ENCODE results near the gene MPRIP.
"Not testable (repeated sequence)": the region's sequence is repeated elsewhere in the genome, so short reads cannot be mapped to it uniquely, and the experiment has no call there.

DNA sequence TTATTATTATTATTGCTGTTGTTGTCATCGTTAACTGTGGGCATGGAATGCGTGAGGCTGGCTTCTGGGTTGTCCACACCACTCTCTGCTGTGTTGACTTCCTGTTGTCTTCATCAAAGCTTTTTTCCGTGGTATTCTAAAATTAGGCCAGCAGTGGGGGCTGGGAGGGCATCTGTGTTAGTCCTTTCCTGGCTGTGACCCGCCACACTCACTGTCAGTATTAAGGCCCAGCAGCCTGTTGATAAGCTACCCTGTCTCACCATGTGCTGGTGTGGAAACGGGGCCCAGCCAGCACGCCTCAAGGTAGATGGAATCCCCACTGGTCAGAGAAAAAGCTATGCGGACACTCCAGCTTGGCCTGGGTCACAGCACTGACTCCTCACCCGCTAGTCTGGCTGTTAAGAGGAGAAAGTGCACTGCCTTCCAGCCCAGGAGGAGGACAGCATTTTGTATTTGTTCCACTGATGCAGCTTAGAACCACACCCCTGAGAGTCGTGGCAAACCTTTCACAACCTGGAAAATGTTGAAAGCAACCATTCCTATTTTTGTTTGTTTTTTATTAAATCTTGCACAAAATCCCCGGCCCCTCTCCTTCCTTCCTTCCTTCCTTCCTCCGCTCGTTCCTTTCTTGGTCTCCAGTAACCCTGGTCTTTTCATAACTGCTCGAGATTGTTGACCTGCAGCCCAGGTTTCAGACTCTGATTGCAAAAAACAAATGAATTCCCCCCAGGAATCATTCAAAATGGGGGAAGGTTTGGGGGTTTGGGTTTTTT, 142.9 kb downstream of the MPRIP start:
- not testable (repeated sequence) for TF ChIP-seq POLR2A (IDR thresholded peaks at IDR 0.05)
- TF ChIP-seq, protein P1, sequence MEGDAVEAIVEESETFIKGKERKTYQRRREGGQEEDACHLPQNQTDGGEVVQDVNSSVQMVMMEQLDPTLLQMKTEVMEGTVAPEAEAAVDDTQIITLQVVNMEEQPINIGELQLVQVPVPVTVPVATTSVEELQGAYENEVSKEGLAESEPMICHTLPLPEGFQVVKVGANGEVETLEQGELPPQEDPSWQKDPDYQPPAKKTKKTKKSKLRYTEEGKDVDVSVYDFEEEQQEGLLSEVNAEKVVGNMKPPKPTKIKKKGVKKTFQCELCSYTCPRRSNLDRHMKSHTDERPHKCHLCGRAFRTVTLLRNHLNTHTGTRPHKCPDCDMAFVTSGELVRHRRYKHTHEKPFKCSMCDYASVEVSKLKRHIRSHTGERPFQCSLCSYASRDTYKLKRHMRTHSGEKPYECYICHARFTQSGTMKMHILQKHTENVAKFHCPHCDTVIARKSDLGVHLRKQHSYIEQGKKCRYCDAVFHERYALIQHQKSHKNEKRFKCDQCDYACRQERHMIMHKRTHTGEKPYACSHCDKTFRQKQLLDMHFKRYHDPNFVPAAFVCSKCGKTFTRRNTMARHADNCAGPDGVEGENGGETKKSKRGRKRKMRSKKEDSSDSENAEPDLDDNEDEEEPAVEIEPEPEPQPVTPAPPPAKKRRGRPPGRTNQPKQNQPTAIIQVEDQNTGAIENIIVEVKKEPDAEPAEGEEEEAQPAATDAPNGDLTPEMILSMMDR (IDR thresholded peaks at IDR 0.05): not testable (repeated sequence)

Data from esophagus squamous epithelium (tissue), 4 donors.